H1 (cell line): ENCODE data around the gene INPP4B. TPM values are rescaled to one million over a fixed set of nuclear protein-coding genes. Genes with fewer than 3 reads are reported as not detected.

ENCODE experiments used
- CTCF ChIA-PET: fragments of 300-600 bp; sonication (Branson Sonifier 250); formaldehyde crosslinking; loops from one replicate; lab custom pipeline; 2021; ENCODE audit not compliant: partially characterized antibody; lab: Charles Lee
- POLR2A ChIA-PET: fragments of 300-600 bp; sonication (Branson Sonifier 250); formaldehyde crosslinking; loops from one replicate; lab custom pipeline; 2021; ENCODE audit warnings: inconsistent platforms; ENCODE audit not compliant: partially characterized antibody; lab: Charles Lee
- DNase-seq, 2 experiments: peaks; one replicate each; pipeline versions ENCODE4 v3.0.0 to v3.0.0-alpha.2; 2010 to 2022; ENCODE audit warnings: low spot score in 2 of 2, low read depth in 1 of 2, mixed read lengths in 1 of 2
- FAIRE-seq: peaks from 2 replicates; lab custom pipeline; 2011; peaks lifted over from hg19 to GRCh38; lab: Jason Lieb, UNC
- H2AFZ ChIP-seq: 2 replicates; pipeline ENCODE4 v1.8.1; 2012; ENCODE audit warnings: low read length, inconsistent platforms
- H2AK5ac ChIP-seq: 2 replicates; pipeline ENCODE4 v1.6.1; 2013; ENCODE audit warnings: low read depth, low read length
- H2BK120ac ChIP-seq: replicated peaks from 2 replicates; pipeline ENCODE3; 2013; ENCODE audit warnings: low read depth, low read length, inconsistent platforms
- H2BK12ac ChIP-seq: 2 replicates; pipeline ENCODE4 v1.6.1; 2013; ENCODE audit warnings: low read depth, low read length
- H2BK15ac ChIP-seq: 2 replicates; pipeline ENCODE4 v1.6.1; 2013; ENCODE audit warnings: low read length
- H2BK20ac ChIP-seq: 2 replicates; pipeline ENCODE4 v1.6.1; 2013; ENCODE audit warnings: low read length
- H2BK5ac ChIP-seq: 2 replicates; pipeline ENCODE4 v1.6.1; 2013; ENCODE audit warnings: low read depth, low read length
- H3K14ac ChIP-seq: 2 replicates; pipeline ENCODE4 v1.6.1; 2013; ENCODE audit warnings: inconsistent platforms; ENCODE audit not compliant: insufficient read length
- H3K18ac ChIP-seq: 2 replicates; pipeline ENCODE4 v1.6.1; 2013; ENCODE audit warnings: low read length; ENCODE audit errors: extremely low read depth
- H3K23ac ChIP-seq: 2 replicates; pipeline ENCODE4 v1.6.1; 2013; ENCODE audit warnings: inconsistent platforms; ENCODE audit not compliant: insufficient read length
- H3K23me2 ChIP-seq: 2 replicates; pipeline ENCODE4 v1.6.1; 2013; ENCODE audit warnings: low read depth, low read length
- H3K27ac ChIP-seq: 2 replicates; pipeline ENCODE4 v1.6.1; 2011; ENCODE audit warnings: low read depth, low read length, inconsistent platforms
- H3K27me3 ChIP-seq, 4 experiments: replicated peaks in 1 of 4; 1 replicate in 1 of 4; 2 replicates in 3 of 4; pipeline versions ENCODE4 v1.6.1 to v1.8.1; 2011 to 2013; ENCODE audit warnings: low read length in 3 of 4, mild to moderate bottlenecking in 3 of 4, inconsistent platforms in 2 of 4, mixed read lengths in 2 of 4, moderate library complexity in 1 of 4; ENCODE audit not compliant: control insufficient read depth in 3 of 4, insufficient read depth in 3 of 4; ENCODE audit errors: extremely low read depth in 1 of 4
- H3K36me3 ChIP-seq, 4 experiments: 2 replicates each; pipeline versions ENCODE4 v1.6.1 to v1.8.1; 2011 to 2013; ENCODE audit warnings: mild to moderate bottlenecking in 4 of 4, low read length in 3 of 4, moderate library complexity in 2 of 4, control low read depth in 1 of 4, inconsistent platforms in 1 of 4; ENCODE audit not compliant: insufficient read depth in 4 of 4, control insufficient read depth in 2 of 4
- H3K4ac ChIP-seq: replicated peaks from 2 replicates; pipeline ENCODE3; 2013; ENCODE audit warnings: low read length, low read depth, mixed read lengths, inconsistent platforms; ENCODE audit not compliant: insufficient read length
- H3K4me1 ChIP-seq, 4 experiments: replicated peaks in 1 of 4; 1 replicate in 1 of 4; 2 replicates in 3 of 4; pipeline versions ENCODE4 v1.6.1 to v1.8.1; 2011 to 2013; ENCODE audit warnings: low read length in 3 of 4, inconsistent platforms in 2 of 4, mixed read lengths in 1 of 4; ENCODE audit not compliant: insufficient read depth in 4 of 4, control insufficient read depth in 3 of 4
- H3K4me2 ChIP-seq, 2 experiments: 2 replicates each; pipeline versions ENCODE4 v1.6.1 to v1.8.1; 2011 to 2013; ENCODE audit warnings: low read depth in 2 of 2, low read length in 2 of 2, control low read depth in 1 of 2, inconsistent platforms in 1 of 2, mild to moderate bottlenecking in 1 of 2; ENCODE audit not compliant: insufficient read depth in 1 of 2
- H3K4me3 ChIP-seq, 4 experiments: fragments of 200-600, 300-600 bp in 1 of 4; sonication (generic), shearing (Covaris generic), sonication (Bioruptor Twin) in 1 of 4; 2 replicates each; pipeline versions ENCODE4 v1.5.1 to v1.8.1; 2011 to 2016; ENCODE audit warnings: low read length in 4 of 4, low read depth in 3 of 4, control low read depth in 2 of 4, inconsistent platforms in 2 of 4, mild to moderate bottlenecking in 2 of 4, mixed read lengths in 1 of 4, moderate library complexity in 1 of 4; ENCODE audit not compliant: insufficient read depth in 2 of 4; ENCODE audit errors: extremely low read depth in 1 of 4
- H3K56ac ChIP-seq: replicated peaks from 2 replicates; pipeline ENCODE3; 2013; ENCODE audit warnings: low read depth, mild to moderate bottlenecking, mixed read lengths, low read length, inconsistent platforms; ENCODE audit not compliant: insufficient read length
- H3K79me1 ChIP-seq: 2 replicates; pipeline ENCODE4 v1.6.1; 2013; ENCODE audit warnings: low read depth, low read length, control low read depth
- H3K79me2 ChIP-seq, 2 experiments: 2 replicates each; pipeline versions ENCODE4 v1.6.1 to v1.8.1; 2012 to 2013; ENCODE audit warnings: low read length in 2 of 2, mild to moderate bottlenecking in 2 of 2, inconsistent platforms in 1 of 2; ENCODE audit not compliant: insufficient read depth in 2 of 2, control insufficient read depth in 1 of 2
- H3K9ac ChIP-seq, 4 experiments: replicated peaks in 1 of 4; 1 replicate in 1 of 4; 2 replicates in 3 of 4; pipeline versions ENCODE4 v1.6.1 to v1.8.1; 2011 to 2013; ENCODE audit warnings: low read depth in 3 of 4, low read length in 3 of 4, control low read depth in 2 of 4, mild to moderate bottlenecking in 2 of 4, moderate library complexity in 2 of 4, inconsistent platforms in 1 of 4; ENCODE audit errors: extremely low read depth in 1 of 4
- H3K9me3 ChIP-seq, 2 experiments: 2 replicates each; pipeline versions ENCODE4 v1.6.1 to v1.8.1; 2012 to 2013; ENCODE audit warnings: mild to moderate bottlenecking in 2 of 2, moderate library complexity in 2 of 2, control low read depth in 1 of 2, inconsistent platforms in 1 of 2, low read depth in 1 of 2, low read length in 1 of 2, mixed read lengths in 1 of 2; ENCODE audit not compliant: insufficient read depth in 2 of 2
- H4K20me1 ChIP-seq, 2 experiments: replicated peaks in 1 of 2; 2 replicates each; pipeline versions ENCODE3 to v1.8.1; 2011 to 2013; ENCODE audit warnings: inconsistent platforms in 2 of 2, low read length in 2 of 2, mild to moderate bottlenecking in 1 of 2; ENCODE audit not compliant: insufficient read depth in 2 of 2, control insufficient read depth in 1 of 2
- H4K5ac ChIP-seq: 2 replicates; pipeline ENCODE4 v1.6.1; 2013; ENCODE audit warnings: low read length, low read depth, mixed read lengths, inconsistent platforms; ENCODE audit not compliant: insufficient read length
- H4K8ac ChIP-seq: 2 replicates; pipeline ENCODE4 v1.8.0; 2013; ENCODE audit warnings: mild to moderate bottlenecking, moderate library complexity, low read length, inconsistent platforms; ENCODE audit not compliant: insufficient read depth; ENCODE audit errors: extremely low read depth
- H4K91ac ChIP-seq: replicated peaks from 2 replicates; pipeline ENCODE3; 2013; ENCODE audit warnings: low read length, mixed read lengths, inconsistent platforms; ENCODE audit not compliant: insufficient read length
- BACH1 ChIP-seq: IDR thresholded peaks from 2 replicates; pipeline ENCODE4 v1.6.1; 2012; ENCODE audit warnings: low read length, improper control_type of control experiment
- CHD2 ChIP-seq: IDR thresholded peaks from 2 replicates; pipeline ENCODE4 v1.6.1; 2012; ENCODE audit warnings: low read length, improper control_type of control experiment
- EZH2 ChIP-seq: fragments of 200-600 bp; sonication (generic); IDR thresholded peaks from 2 replicates; pipeline ENCODE4 v1.7.1; 2012; ENCODE audit warnings: low read depth, mild to moderate bottlenecking, moderate library complexity, low read length, inconsistent platforms; ENCODE audit not compliant: severe bottlenecking
- FOSL1 ChIP-seq: IDR thresholded peaks from 2 replicates; pipeline ENCODE4 v1.6.1; 2011; ENCODE audit warnings: mild to moderate bottlenecking, low read depth, low read length, moderate library complexity; ENCODE audit not compliant: insufficient read depth
- JUND ChIP-seq: IDR thresholded peaks from 2 replicates; pipeline ENCODE4 v1.6.1; 2011; ENCODE audit warnings: mild to moderate bottlenecking, improper control_type of control experiment, low read length
- MAFK ChIP-seq: IDR thresholded peaks from 2 replicates; pipeline ENCODE4 v1.6.1; 2012; ENCODE audit warnings: low read depth, mild to moderate bottlenecking, improper control_type of control experiment, low read length
- POLR2AphosphoS5 ChIP-seq: IDR thresholded peaks from 2 replicates; pipeline ENCODE4 v1.6.1; 2011; ENCODE audit warnings: low read depth, low read length
- RBBP5 ChIP-seq: IDR thresholded peaks from 2 replicates; pipeline ENCODE4 v1.7.1; 2012; ENCODE audit warnings: low read depth, mild to moderate bottlenecking, inconsistent platforms, low read length, moderate library complexity, borderline replicate concordance
- YY1 ChIP-seq: IDR thresholded peaks from 2 replicates; pipeline ENCODE4 v1.6.1; 2011; ENCODE audit warnings: low read depth, mild to moderate bottlenecking, low read length
- WGBS, 2 experiments: shearing (Covaris generic) in 1 of 2; methylation state at CpG; one replicate each; pipeline versions ENCODE4 v1.1.6 to v1.1.7; 2013 to 2015; ENCODE audit warnings: low lambda C conversion rate in 2 of 2, mixed read lengths in 2 of 2, inconsistent platforms in 1 of 2, low coverage in 1 of 2, missing lambda C conversion rate in 1 of 2; ENCODE audit not compliant: insufficient replicate concordance in 2 of 2, insufficient coverage in 1 of 2, insufficient read length in 1 of 2; ENCODE audit errors: extremely low coverage in 1 of 2, missing lambda C conversion rate in 1 of 2; 5-methylcytosine and 5-hydroxymethylcytosine counted together
- polyA plus RNA-seq, 7 experiments: library from polyadenylated mRNA; depleted of rRNA in 3 of 7; stranded (reverse) in 5 of 7; unstranded in 2 of 7; fragments of >200 nt in 5 of 7; fragments of 200-250 nt in 2 of 7; gene quantifications; 1 replicate in 5 of 7; 2 replicates in 1 of 7; 4 replicates in 1 of 7; pipeline versions ENCODE4 v1.2.1 to v1.2.3, GENCODE V29; 2011 to 2013; ENCODE audit warnings: missing spikeins in 2 of 7, mixed read lengths in 2 of 7
- total RNA-seq: library from RNA; stranded (reverse); fragmentation: NEBNext Ultra II Directional; extraction: Animal tissue kit (Norgen Biotek cat#: 25700); gene quantifications from 2 replicates; pipeline ENCODE4 v1.2.1, GENCODE V29; 2021

Gene INPP4B
- total and polyA plus RNA-seq, 2 of the 8 experiments (the other 6 are each of a cell fraction or from before 2014, with no cell fraction given) = 0.11 to 0.54 TPM

DNA sequence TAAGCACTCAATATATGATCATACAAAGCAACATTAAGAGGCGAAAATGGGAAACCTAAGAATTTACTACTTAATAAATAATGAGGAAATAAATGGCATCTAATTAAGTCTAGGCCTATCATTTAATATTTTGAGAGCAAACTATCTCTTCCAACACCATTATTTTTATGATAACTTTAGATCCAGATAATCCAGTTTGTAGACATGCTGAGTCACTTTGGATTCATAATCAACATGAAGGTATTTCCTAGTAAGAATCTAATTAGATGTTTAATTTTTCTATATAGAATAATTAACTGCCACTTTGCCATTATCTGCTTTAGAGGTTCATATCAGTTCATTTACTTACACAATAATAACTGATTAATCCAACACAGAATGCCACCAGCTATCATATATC, 336.2 kb downstream of the INPP4B start:
- H3K27ac ChIP-seq = no peak overlapping the region
- whole genome bisulfite sequencing, 2 experiments = 91% methylated on average over 1 of the region's 1 CpG; no CpG with 5 or more reads in 1 of the 2 experiments
- H2BK120ac ChIP-seq = no peak overlapping the region
- H3K14ac ChIP-seq = no peak overlapping the region
- no peaks in the 10 kb centered on the region for H4K20me1 ChIP-seq
- DNase-seq = no peak
- H3K18ac ChIP-seq = no peak overlapping the region
- H3K79me1 ChIP-seq = no peaks in the 10 kb centered on the region
- no peak overlapping the region for H3K4me3 ChIP-seq
- H3K27me3 ChIP-seq = no peaks in the 10 kb centered on the region
- no peak overlapping the region for H2BK5ac ChIP-seq
- CTCF ChIA-PET = interaction anchor here (0.7 kb wide), 1 partner anchor 9 kb away, joined by 3 read pairs; no protein-coding TSS in a partner anchor
- no peak overlapping the region for H2BK20ac ChIP-seq
- H3K4me2 ChIP-seq = no peak overlapping the region
- no peak overlapping the region for H4K5ac ChIP-seq
- no peak overlapping the region for H2BK12ac ChIP-seq
- POLR2A ChIA-PET = no interaction called here
- H3K9me3 ChIP-seq = no peaks in the 10 kb centered on the region
- no peak overlapping the region for H2AK5ac ChIP-seq
- H3K79me2 ChIP-seq = no peaks in the 10 kb centered on the region
- H2BK15ac ChIP-seq = no peak overlapping the region
- H4K8ac ChIP-seq = no peak overlapping the region
- H3K23me2 ChIP-seq = no peaks in the 10 kb centered on the region
- no peak overlapping the region for H3K23ac ChIP-seq
- no peak overlapping the region for H2AFZ ChIP-seq
- H3K4ac ChIP-seq = no peak overlapping the region
- H3K9ac ChIP-seq = no peak overlapping the region
- H3K4me1 ChIP-seq = no peaks in the 10 kb centered on the region
- no peaks in the 10 kb centered on the region for H3K36me3 ChIP-seq
- FAIRE-seq = no peak
- H4K91ac ChIP-seq = no peak overlapping the region
- no peak overlapping the region for H3K56ac ChIP-seq
- no peak for TF ChIP-seq BACH1
- no peak for TF ChIP-seq RBBP5
- no peak for TF ChIP-seq CHD2
- TF ChIP-seq YY1 = no peak
- no peak for TF ChIP-seq FOSL1
- TF ChIP-seq JUND = no peak
- TF ChIP-seq EZH2 = no peak
- TF ChIP-seq POLR2AphosphoS5 = no peak
- TF ChIP-seq MAFK = no peak
